Progenitor cell of endocrine pancreas (in vitro differentiated cells): ENCODE measurements around the gene ETF1. TPM values are rescaled to one million over a fixed set of nuclear protein-coding genes. Genes with fewer than 3 reads are reported as not detected.
A peak's percentile ranks its signal among the peaks of the same experiment; 100 is the strongest.

Source experiments
- DNase-seq: peaks from one replicate; pipeline ENCODE4 v3.0.0; 2021; ENCODE audit warnings: low spot score; ENCODE audit not compliant: unreplicated experiment
- H3K27ac Mint-ChIP-seq: 2 replicates; pipeline ENCODE4 v1.8.0; 2021; ENCODE audit warnings: mild to moderate bottlenecking, moderate library complexity, mixed read lengths
- H3K27me3 Mint-ChIP-seq: 2 replicates; pipeline ENCODE4 v1.8.0; 2021; ENCODE audit warnings: mixed read lengths
- H3K36me3 Mint-ChIP-seq: 2 replicates; pipeline ENCODE4 v1.8.0; 2022; ENCODE audit warnings: mixed read lengths; ENCODE audit not compliant: insufficient read depth
- H3K4me1 Mint-ChIP-seq: 2 replicates; pipeline ENCODE4 v1.8.0; 2021; ENCODE audit warnings: low read depth, mixed read lengths
- H3K4me3 Mint-ChIP-seq: 2 replicates; pipeline ENCODE4 v1.8.0; 2021; ENCODE audit warnings: low read depth, mild to moderate bottlenecking, moderate library complexity, mixed read lengths
- H3K9me3 Mint-ChIP-seq: 2 replicates; pipeline ENCODE4 v1.8.0; 2021; ENCODE audit warnings: low read depth, mixed read lengths
- CTCF ChIP-seq: fragments of 200-600 bp; sonication (generic); IDR thresholded peaks from one replicate; pipeline ENCODE4 v1.5.0; 2021; ENCODE audit warnings: antibody characterized with exemption, mild to moderate bottlenecking; ENCODE audit not compliant: unreplicated experiment
- total RNA-seq: library from RNA; stranded (reverse); gene quantifications from 2 replicates; pipeline ENCODE4 v1.2.1, GENCODE V29; 2021

Gene ETF1
- total RNA-seq, 1 donor from 2014 or later: 73.1 TPM

DNA sequence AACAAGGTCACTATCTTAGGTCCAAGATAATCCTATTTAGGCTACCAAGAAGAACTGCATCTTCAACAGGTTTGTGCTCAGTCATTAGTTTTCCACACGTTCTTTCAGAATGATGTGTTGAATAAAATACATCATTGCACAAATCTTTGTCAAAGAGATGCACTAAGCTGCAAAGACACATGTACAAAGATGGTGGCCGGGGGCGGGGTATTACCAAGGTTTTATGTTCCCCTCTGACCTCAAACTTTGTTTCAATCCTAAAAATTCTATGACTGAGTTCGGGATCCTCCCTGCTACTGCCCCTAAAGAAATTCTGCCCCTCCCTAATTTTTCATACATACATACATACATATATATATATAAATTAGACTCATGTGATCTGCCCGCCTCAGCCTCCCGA is 17.9 kb upstream of the ETF1 start:
- Mint-ChIP-seq H3K27me3 (no peaks in the 10 kb centered on the region), H3K9me3 (no peaks in the 10 kb centered on the region), H3K27ac (no peak overlapping the region), H3K36me3 (peaks cover 40% of the 10 kb centered on the region), H3K4me1 (no peaks in the 10 kb centered on the region), H3K4me3 (no peak overlapping the region)
- no peak for TF ChIP-seq CTCF
- no peak for DNase-seq

DNA sequence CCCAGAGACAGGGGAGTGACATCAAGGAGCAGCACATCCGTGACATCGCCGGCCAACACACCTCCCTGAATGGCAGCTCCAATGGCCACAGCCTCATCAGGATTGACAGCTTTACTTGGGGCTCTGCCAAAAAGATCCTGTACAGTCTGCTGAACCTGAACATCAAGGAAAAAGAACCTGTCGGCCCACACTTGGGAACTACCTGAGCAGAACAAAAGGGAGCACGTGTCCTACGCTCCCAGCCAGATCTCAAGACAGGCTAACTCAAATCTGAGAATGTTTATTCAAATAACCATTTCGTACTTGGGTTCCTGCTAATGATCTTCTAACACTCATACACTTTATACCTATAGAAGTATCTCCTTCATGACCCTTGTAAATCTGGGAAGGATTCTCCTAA is 16.9 kb upstream of the ETF1 start:
- no peak for DNase-seq
- TF ChIP-seq CTCF: no peak
- Mint-ChIP-seq H3K4me1 (no peaks in the 10 kb centered on the region), H3K27me3 (no peaks in the 10 kb centered on the region), H3K9me3 (no peaks in the 10 kb centered on the region), H3K27ac (peak overlapping the region; percentile 73), H3K36me3 (peaks cover 41% of the 10 kb centered on the region), H3K4me3 (no peak overlapping the region)

DNA sequence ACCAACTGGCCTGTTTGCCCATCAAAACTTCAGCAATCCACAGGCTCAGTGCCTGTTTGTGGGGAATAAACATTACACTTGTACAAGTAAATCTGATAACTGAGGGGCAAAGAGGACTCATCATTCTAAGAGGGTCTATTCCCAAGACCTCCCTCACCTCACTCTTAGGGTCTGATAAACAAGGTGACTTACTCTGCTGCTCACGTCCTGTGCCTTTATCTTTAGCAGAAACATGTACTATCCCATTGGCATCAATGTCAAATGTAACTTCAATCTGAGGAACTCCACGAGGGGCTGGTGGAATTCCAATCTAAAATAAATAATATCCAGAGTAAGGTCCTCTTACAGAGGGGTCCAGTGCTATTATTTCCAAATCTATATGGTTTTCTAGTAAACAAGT is 14.6 kb upstream of the ETF1 start:
- H3K4me3 Mint-ChIP-seq: no peak overlapping the region
- DNase-seq: no peak
- no peak for TF ChIP-seq CTCF
- no peaks in the 10 kb centered on the region for H3K9me3 Mint-ChIP-seq
- H3K36me3 Mint-ChIP-seq: peaks cover 37% of the 10 kb centered on the region
- peak overlapping the region; percentile 37 for H3K27ac Mint-ChIP-seq
- H3K27me3 Mint-ChIP-seq: no peaks in the 10 kb centered on the region
- H3K4me1 Mint-ChIP-seq: no peaks in the 10 kb centered on the region

DNA sequence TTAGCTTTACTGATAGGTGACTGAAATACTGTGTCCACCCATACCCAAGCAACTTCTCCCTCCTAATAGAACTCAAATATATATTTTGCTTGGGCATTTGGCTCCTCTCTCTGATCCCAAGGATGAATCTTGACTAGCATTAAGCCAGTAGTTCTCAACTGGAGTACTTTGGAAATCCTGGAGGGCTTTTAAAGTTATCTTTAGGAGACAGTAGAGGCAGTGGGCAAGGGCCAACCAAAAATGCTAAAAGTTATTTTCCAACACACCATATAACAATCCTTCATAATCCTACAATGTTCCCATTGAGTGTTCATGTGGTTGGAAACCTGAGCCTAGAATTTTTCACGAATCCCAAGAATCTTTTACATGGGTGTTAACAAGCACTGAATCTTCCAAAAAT is 11.1 kb upstream of the ETF1 start:
- Mint-ChIP-seq H3K9me3 (no peaks in the 10 kb centered on the region), H3K4me1 (no peaks in the 10 kb centered on the region), H3K4me3 (no peak overlapping the region), H3K27me3 (no peaks in the 10 kb centered on the region), H3K36me3 (peaks cover 21% of the 10 kb centered on the region), H3K27ac (no peak overlapping the region)
- TF ChIP-seq CTCF: no peak
- DNase-seq: no peak

DNA sequence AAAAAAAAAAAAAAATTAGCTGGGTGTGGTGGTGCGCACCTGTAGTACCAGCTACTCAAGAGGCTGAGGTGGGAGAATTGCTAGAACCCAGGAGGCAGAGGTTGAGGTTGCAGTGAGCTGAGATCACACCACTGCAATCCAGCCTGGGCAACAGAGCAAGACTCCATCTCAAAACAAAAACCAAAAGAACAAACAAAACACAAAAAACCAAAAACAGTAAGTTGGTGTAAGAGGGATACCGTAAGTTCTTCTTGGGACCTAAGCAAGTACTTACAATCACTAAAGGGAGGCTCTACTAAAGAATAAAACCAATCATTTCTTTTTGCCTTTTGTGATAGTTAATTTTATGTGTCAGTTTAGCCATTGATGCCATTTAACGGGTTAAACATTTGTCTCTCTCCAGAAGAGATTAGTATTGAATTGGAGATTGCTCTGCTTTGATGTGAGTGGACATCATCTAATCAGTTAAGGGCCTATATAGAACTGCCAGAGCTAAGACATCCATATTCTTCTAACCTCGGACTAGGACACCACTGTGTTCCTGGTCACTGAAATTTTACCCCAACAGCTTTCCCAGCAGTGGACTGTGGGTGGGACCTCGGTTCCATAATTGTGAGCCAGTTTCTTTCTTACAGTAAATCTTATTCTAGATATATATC is 10.5 kb upstream of the ETF1 start:
- Mint-ChIP-seq H3K4me1 (no peaks in the 10 kb centered on the region), H3K4me3 (no peak overlapping the region), H3K9me3 (no peaks in the 10 kb centered on the region), H3K27ac (no peak overlapping the region), H3K27me3 (no peaks in the 10 kb centered on the region), H3K36me3 (peaks cover 18% of the 10 kb centered on the region)
- no peak for DNase-seq
- no peak for TF ChIP-seq CTCF
